ENCODE results near the gene CHGA.

The CHGA gene

DNA sequence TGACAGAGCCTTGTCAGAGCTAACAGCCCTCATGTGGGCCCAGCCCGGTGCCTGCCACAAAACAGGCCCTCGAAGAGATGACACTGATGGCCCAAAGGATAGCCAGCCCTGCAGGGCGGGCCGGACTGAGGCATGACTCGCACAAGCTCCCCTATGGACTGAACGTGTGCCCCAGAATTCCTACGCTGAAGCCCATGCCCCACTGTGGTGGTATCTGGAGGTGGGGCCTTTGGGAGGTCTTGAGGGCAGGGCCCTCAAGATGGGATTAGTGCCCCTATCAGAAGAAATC, 38.6 kb downstream of the CHGA start:
- no peak for DNase-seq (ENCODE audit: low read depth)

DNA sequence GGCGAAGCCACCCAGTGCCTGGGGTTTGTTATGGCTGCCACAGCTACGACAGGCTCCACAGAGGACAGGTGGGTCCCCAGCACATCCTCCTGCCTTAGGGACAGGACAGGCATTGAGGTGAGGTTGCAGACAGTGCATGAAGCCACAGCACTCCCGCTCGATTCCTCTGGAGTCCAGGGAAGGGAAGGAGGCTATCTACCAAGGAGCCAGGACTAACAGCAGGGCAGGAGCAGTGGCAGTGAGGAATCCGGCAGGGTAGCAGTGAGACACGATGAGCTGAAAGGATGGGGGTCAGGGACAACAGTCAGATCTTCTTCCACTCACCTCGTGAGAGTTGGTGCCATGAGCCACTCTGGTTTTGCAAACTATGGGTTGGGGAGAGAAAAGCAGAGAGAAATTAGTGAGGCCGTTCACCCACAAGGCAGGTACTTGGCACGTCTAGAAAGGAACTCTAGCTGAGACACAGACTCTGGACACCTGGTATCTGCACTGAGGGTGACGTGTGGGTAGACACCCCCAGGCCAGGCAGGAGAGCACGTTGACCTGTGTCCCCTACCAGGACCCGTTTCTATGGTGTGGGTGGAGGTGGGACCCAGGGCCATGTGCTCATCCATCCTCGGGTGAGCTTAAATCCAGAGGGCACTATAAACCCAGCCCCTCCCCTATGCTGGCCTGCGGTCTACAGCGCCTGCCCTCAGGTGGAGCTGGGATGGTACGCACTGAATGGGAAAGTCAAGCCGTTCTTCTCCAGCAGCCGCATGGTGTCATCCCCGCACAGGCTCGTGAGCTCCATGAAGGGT, 39.3 kb downstream of the CHGA start:
- no peak for DNase-seq (ENCODE audit: low read depth)

DNA sequence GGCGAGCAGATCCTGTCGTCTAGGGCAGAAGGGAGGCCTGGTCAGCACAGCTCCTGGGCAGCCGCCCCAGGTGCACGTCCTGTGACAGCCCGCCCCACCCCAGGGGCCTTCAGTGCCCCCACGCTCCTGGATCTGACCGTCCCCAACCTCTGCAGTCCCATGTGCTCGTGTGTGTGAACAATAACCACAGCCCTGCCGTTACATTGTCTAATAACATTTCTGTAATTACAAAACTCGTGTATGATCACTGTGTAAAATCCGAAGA, 39.8 kb downstream of the CHGA start:
- no peak for DNase-seq (ENCODE audit: low read depth)

DNA sequence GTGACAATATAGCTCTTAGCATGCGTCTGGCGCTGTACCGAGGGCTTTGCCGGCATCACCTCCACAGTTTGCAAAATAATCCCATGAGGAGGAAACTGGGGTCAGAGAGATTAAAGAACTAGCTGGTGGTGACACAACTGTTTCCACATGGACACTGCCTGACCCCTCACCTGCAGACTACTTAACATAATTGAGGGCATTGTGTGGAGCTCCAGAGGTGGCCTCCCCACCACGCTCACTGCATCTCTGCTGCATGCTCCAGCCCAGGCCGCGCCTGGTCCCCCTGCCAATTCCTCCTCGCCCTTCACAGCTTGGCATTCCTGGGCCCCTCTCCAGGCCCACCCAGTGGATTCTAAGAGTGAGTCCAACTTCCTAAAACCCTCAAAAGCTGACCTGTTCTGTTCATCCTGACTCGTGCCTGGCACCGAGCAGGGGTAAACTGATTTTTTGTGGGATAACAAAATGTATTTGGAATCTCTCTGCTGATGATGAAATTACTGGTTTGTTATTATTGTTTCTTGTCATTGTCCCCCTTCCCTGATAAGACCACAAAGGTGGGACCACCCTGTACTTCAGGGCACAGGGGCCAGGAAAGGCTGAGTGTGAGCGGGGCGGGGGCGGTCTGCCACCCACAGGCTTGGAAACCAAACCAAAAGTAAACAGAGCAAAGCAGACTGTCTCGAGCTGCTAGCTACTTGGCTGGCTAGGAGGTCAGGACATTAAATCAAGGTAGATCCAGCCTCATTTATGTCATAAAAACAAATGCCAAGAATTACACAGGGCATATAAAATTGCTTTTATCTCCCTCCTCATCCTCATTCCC, 40.6 kb downstream of the CHGA start:
- no peak for DNase-seq (ENCODE audit: low read depth)

DNA sequence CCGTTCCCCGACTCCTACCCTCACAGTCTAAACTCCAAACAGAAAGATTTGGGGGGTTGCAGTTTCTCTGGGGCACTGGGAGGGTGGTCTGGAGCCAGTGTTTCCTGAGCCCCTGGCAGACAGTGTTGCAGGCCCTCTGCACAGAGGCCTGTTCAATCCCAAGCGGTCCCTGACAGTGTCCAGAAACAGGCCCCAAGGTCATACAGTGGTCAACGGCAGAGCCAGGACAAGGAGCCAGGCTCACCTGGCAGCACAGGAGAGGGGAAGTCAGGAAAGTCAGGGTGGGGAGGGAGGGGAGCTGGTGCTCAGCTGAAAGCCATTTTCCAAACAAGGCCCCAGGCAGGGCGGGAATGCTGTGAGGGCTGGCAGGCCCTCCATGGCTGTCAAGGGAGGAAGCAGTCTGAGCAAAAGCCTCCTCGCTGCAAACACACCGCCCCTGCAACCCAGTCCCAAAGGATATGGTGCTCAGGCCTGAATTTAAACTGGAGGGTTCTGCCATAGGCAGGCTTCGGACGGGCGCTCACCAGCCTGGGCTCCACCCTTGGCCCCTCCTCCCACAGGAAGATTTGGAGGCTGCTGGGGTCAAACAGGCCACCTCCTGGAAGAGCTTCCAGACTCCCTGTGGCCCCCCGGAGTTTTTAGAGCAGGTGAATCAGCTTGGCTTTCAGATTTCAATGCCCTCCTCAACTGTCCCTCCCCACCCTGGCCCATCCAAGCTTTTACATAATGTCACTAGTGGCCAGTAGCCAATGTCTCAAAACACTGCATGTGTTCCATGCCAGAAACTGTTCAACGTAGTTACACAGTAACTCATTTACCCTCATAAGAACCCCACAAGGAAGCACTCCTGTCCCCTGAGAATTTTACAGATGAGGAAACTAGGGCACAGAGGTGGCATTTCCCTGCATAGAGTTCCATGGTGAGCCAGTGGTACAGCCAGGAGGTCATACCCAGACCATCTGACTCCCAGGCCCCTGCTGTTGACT, 41.5 kb downstream of the CHGA start:
- no peak for DNase-seq (ENCODE audit: low read depth)

DNA sequence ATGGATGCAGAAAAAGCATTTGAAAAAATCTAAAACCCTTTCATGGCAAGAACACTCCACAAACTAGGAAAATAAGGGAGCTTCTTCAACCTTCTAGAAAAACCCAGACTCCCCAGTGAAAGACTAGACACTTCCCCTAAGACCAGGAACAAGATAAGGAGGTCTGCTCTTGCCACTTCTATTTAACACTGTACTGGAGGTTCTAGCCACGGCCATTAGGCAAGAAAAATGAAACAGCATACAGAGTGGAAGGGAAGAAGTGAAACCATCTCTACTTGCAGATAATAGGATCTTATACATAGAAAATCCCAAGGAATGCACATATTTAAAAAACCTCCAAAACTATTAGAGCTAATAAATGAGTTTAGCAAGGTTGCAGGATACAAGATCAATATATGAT, 42.3 kb downstream of the CHGA start:
- DNase-seq (ENCODE audit: low read depth), result no peak

DNA sequence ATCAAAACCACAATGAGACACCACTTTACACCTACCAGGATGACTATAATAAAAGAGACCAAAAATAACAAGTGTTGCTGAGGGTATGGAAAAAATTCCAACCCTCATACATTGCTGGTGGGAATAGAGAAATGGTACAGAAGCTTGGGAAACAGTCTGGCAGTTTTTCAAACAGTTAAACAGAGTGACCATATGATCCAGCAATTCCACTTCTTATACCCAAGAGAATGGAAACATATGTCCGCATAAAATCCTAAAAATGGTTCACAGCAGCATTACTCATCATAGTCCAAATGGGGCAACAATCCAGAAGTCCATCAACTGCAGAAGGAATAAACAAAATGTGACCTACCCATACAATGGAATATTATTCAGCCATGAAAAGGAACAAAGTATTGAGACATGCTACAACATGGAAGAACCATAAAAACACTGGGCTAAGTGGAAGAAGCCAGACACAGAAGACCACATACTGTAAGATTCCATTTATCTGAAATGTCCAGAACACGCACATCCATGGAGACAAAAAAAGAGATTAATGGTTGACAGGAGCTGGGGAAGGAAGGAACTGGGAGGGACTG, 44.5 kb downstream of the CHGA start:
- no peak for DNase-seq (ENCODE audit: low read depth)

DNA sequence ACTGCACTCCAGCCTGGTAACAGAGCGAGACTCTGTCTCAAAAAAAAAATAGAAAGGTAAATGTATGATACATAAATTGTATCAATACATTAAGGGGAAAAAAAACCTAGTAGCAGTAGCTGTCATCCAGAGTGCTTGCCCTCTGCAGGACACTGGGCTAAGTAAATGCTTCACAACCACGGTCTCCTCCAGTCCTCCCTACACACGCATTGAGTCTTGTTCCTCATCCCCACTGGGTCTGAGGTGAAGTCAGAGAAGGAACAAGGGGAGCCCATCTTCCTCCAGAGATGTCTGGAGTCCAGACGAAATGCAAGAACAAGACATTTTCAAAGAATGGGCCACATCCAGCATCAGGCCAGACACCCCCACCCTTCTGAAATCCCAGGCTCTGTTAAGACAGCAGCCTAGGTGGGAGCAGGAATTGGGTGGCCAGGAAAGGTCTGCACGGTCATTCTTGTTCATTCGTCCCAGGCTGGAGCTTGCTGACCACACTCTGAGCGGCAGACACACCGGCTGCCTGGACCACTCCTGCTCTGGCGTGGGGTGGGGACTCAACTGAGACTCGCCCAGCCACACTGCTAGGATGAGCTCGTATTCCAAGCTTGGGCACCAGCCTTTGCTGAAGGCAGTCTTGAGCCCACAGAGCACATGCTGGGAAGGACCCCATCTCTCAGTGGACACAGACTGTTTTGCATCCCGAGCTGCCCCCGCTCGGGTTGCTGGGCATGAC, 45.5 kb downstream of the CHGA start:
- DNase-seq (ENCODE audit: low read depth), result no peak

DNA sequence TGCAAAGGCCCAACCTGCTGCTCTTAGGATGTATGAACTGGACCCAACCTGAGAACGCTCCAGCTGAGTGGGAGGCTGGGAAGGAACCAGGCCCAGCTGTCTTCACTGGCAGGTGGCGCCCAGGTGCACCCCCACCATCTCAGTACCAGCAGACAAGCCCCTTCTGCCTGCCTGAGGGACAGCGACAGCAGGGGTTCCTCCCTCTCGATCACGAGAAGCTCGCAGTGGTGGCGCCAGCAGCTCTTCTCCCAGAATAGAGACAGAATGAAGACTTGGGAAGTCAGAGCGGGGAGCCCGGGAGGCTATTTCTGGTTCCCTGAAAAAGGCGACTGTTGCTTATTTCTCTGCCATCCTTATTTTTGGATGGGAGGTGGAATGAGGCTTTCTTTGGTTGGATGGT, 46.5 kb downstream of the CHGA start:
- no peak for DNase-seq (ENCODE audit: low read depth)

DNA sequence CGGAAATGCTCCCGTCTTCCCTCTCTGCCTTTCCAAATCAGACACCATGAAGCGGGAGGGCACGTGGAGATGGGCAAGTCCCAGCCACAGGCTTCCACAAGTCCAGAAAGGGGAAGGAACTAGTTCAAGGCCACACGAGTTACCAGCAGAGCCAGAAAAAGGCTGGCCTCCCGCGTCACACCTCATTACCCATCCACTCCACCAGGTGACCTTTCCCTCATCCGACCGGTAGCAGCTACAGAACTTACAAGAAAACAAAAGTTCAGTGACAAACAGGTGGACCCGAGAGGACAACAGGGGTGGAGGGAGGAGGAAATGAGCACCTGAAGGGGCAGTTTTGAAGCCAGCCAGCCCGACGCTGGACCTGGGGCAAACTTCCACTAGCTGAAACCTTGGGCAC, 46.9 kb downstream of the CHGA start:
- DNase-seq (ENCODE audit: low read depth), result no peak

DNA sequence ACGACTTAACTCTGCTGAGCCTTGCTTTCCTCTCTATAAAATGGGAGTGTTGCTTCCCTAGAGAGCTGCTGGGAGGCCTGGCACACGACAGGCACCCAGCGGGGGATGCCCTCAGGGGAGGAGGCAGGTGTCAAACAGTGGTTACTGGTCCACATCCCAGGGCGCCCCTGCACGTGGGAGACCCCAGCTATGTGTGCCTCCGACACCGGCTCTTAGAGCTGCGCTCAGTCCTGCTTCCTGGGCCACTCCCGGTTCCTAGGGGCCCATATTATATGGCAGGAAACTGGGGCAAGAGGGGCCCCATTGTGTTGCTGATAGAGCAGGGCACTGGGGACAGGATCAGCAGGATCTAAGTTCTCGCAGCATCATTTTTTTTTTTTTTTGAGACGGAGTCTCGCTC, 47.3 kb downstream of the CHGA start:
- no peak for DNase-seq (ENCODE audit: low read depth)

DNA sequence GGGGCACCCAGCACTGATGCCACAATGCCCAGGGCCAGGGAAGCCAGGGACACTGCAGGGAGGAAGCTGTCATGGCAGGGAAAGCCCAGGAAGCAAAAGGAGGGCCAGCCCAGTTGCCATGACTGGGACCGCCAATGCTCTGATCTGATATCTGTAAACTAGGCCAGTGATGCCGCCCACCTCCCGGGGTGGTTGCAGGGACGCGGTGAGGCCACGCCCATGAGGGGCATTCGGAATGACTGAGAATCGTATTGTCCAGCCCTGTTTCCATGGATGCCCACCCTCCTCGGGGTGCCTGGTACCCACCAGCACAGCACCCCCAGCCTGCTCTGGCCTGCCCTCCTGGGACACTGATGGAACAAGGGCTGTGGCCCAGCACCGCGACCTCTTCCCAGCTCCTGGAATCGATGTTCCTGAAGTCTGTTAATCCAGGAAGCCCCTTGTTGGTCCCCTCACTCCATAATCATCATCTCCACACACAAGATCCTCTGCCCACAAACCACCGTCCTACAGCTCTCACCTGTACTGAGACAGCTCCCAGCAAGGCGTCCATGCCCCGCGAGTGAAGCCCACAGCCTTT, 48.7 kb downstream of the CHGA start:
- DNase-seq (ENCODE audit: low read depth), result no peak

DNA sequence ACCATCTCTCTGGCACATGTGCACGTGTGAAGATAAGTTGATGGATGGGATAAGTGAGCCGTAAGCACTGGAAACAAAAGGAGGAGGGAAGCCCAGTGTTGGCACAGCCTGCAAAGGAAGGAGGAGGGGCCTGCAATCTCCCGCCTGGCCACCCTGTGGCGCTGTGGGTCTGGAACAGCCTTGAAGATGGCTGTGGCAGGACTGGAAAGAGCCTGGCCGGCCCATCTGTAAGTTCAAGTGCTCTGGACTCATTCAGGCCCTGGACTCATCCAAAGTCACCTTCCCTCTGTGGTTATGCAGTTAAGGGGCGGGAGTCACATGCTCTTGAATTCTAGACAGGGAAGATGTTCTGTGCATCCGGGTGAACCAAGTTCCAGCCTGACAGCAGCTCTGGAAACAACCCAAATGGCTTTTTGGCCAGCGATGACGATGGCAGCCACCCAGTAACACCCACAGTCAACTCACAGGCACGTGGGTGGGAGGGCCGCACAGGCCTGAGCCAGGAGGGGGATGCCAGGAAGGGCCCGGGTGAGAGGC, 50.4 kb downstream of the CHGA start:
- DNase-seq (ENCODE audit: low read depth), result peak; percentile 30

DNA sequence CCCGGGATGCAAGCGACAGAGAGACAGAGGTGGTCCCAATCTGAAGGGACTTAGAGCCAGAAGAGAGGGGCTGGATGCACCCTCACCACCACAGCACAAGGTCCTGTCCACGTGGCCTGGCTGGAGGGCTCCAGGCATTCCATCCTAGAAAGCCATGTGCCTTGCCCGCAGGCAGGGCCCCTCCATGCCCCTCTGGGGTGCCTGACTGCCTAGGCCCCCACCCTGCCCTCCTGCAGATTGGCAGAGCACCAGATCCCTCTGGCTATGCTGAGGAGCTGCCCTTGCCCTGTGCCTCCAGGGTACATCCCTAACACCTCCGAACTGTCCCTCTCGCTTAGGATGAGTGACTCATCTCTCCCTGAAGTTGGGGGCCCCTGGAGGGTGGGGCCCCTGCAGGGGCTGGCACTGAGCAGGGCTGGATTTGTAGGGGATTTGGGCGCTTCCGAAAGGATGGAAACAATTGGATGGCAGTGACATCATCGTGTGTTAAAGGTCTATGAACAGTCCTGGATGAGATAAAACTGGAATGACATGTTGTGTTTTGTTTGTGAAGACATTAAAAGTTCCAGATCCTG, 50.9 kb downstream of the CHGA start:
- DNase-seq (ENCODE audit: low read depth), result no peak

DNA sequence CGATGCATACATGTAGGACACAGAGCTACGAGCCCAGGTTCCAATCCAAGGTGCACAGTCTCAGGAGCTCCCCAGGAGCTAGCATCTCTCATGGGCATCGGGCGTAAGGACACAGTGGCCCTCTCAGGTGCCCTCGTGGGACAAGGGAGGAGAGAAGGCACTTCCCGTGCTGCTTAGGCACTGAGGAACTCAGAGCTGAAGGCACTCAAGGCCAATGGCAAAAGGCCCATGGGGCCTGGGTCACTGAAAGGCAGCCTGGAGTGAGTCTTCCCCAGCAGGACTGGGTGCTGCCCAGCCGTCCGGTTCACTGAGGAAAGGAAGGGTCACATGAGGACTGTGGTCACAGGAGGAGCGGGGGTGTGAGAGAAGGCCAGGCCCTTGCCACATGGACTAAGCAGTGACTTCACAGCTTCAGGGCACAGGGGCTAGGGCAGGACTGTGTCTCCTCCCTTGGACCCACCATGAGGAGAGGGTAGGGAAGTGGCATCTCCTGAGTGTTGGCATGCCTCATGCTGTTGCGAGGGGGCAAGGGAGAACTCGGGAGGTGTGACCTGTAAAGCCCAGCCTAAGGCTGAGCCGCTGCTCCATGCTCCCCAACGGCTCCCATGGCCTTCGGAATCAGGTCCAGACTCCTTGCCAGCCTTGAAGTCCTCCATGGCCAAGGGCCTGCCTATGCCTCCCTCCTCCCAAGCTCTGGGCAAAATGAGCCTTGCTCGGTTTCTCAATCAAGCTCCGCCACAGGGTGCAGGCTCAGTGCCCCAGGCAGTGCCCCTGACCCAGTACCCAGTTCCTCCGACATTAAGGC, 51.8 kb downstream of the CHGA start:
- DNase-seq (ENCODE audit: low read depth), result no peak

DNA sequence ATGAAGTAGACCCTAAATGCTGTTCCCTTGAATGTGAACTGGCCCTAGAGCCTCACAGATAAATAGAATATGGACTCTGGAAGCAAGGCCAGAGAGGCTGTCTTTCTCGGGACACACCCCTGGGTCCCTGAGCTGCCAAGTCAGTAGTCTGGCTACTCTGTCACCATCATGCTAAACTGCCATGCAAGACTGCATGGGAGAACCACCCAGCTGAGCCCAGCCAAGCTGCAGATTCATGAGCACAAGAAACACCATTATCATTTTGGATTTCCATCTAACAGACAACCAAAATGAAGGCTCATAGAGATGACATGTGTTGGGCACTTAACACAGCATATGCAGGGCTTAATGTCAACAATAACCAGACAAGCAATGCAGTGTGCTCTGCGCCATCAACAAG, 53.3 kb downstream of the CHGA start:
- DNase-seq (ENCODE audit: low read depth), result no peak

DNA sequence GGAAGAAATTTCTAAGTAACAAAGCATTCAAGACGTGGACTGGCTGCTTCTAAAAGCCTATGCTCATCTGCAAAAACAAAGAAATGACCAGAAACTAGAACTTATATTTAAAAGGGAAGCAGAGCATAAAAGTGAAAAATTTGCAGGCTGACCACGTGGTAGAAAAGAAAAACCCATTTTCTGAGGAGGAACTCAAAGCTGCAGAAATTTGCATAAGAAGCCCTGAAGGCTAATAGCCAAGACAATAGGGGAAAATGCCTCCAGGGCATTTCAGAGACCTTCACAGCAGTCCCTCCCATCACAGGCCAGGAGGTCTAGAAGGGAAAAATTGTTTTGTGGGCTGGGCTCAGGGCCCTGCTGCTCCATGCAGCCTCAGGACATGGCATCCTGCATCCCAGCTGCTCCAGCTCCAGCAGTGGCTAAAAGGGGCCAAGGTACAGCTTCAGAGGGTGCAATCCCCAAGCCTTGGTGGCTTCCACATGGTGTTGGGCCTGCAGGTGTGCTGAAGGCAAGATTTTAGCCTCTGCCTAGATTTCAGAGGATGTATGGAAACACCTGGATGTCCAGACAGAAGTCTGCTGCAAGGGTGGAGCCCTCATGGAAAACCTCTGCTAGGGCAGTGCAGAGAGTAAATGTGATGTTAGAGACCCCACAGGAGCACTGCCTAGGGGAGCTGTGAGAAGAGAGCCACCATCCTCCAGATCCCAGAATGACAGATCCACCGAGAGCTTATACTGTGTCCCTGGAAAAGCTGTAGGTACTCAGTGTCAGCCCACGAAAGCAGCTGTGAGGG, 55.5 kb downstream of the CHGA start:
- DNase-seq (ENCODE audit: low read depth), result no peak

DNA sequence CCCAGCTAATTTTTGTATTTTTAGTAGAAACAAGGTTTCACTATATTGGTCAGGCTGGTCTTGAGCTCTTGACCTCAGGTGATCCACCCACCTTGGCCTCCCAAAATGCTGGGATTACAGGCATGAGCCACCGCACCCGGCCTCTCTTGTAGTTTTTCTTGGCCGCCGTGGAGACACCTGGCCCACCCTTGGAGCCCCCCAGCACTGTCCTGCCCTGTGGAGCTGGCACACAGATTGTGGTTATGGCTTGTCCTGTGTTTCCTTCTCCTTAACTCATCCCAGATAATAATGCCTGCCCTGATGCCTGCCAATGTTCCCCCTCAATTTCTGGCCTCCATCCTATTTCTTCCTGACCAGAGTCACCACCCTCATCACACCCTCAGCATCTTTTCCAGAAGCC, 57.9 kb downstream of the CHGA start:
- no peak for DNase-seq (ENCODE audit: low read depth)

DNA sequence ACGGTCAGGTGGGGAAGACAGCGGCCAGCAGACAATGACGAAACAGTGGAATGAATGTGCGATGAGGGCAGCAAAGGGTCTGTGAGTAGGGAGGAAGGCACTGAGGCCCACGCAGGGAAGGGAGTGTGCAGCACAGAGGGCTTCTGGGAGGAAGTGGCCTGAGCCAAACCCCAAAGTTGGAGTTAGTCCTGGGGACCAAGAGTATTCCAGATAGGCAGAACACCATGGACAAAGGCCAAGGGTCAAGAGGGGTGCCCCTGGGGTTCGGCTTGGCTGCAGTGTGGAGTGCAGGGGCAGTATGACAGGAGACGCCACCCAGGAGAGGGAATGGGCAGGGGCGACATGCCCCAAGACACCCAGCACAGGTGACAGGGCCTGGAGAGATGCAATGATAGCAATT, 58.8 kb downstream of the CHGA start:
- no peak for DNase-seq (ENCODE audit: low read depth)

All from iris pigment epithelial cell (primary cell).